Measurements from ENCODE around the gene PBX4.

GRCh38 chr19:19546751-19547162 is 71.7 kb downstream of the PBX4 start:
- TF ChIP-seq EZH2 (IDR thresholded peaks at IDR 0.05; ENCODE audit: borderline replicate concordance, insufficient read depth, low read depth, low read length, poor library complexity, severe bottlenecking) (no peak), CTCF (IDR thresholded peaks at IDR 0.05) (no peak)
